Activated T-helper 2 cell treated with anti-CD3 and anti-CD28 coated beads, Interferon-gamma antibody, Interleukin-2, Interleukin-4, amounts not matched to agents 10 μg/mL and 5 μg/mL and 100 μg/mL, durations not matched to agents 14 hours and 24 hours and 36 hours (primary cell): Measurements from ENCODE around the gene USP49. TPM values are rescaled to one million over a fixed set of nuclear protein-coding genes. Genes with fewer than 3 reads are reported as not detected.
"Not testable (repeated sequence)": the region's sequence is repeated elsewhere in the genome, so short reads cannot be mapped to it uniquely, and the experiment has no call there.

ENCODE experiments used
- DNase-seq: peaks from one replicate; pipeline ENCODE4 v3.0.0; 2021; ENCODE audit warnings: low spot score
- H3K27ac Mint-ChIP-seq: one replicate; pipeline ENCODE4 v1.8.0; 2021; ENCODE audit warnings: mixed read lengths
- H3K27me3 Mint-ChIP-seq: one replicate; pipeline ENCODE4 v1.8.0; 2021; ENCODE audit warnings: low read depth, mixed read lengths
- H3K36me3 Mint-ChIP-seq: one replicate; pipeline ENCODE4 v1.8.0; 2021; ENCODE audit warnings: low read depth, mixed read lengths
- H3K4me1 Mint-ChIP-seq: one replicate; pipeline ENCODE4 v1.8.0; 2021; ENCODE audit warnings: low read depth, mixed read lengths
- H3K4me3 Mint-ChIP-seq: one replicate; pipeline ENCODE4 v1.8.0; 2021; ENCODE audit warnings: low read depth, mild to moderate bottlenecking, moderate library complexity, mixed read lengths
- H3K9me3 Mint-ChIP-seq: one replicate; pipeline ENCODE4 v1.8.0; 2021; ENCODE audit warnings: mixed read lengths
- intact Hi-C: fragments of 100-400 bp; cut with micrococcal nuclease; formaldehyde crosslinking; loops from one replicate; pipeline ENCODE4 v1.15.1; 2023
- total RNA-seq: library from RNA; stranded (reverse); gene quantifications from 2 replicates; pipeline ENCODE4 v1.2.3, GENCODE V29; 2022

Gene USP49
- total RNA-seq: 6.1 and 6.4 TPM in 2 replicates

- intact Hi-C loops: loop anchor here (1.0 to 5.0 kb wide), 5 partner anchors 26 to 149 kb away; partner anchors contain the start of genes BYSL, MED20 and TOMM6
- no peak within 1 kb of the TSS for H3K4me3 Mint-ChIP-seq
- peak within 1 kb of the TSS; percentile 88 for H3K27ac Mint-ChIP-seq
- no peaks in the 10 kb centered on the region for H3K36me3 Mint-ChIP-seq
- no peaks in the 10 kb centered on the region for H3K9me3 Mint-ChIP-seq
- DNase-seq: peak; percentile 86
- H3K4me1 Mint-ChIP-seq: peaks cover 8% of the 10 kb centered on the region
- H3K27me3 Mint-ChIP-seq: no peaks in the 10 kb centered on the region
Observed at GRCh38 chr6:41895300-41896233, at the start of gene USP49. Gene USP49 (minus strand): TSS chr6:41895375. CDS start chr6:41806983, 88,392 bp downstream.

DNA sequence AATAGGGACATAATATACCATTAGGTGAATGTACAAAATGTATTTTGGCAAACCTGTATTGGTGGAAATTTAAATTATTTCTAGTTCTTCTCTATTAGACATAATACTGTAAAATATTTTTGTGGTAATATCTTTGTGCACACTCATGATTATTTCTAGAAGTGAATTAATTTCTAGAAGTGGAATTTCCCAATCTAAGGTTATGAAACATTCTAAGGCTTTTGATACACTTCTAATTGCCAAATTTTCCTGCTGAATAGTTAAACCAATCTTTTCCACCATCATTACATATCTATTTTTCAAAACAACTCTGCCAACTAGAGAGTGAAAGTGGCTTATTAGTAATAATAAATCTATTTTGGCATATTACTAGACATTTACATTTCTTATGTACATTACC, 48.3 kb upstream of the USP49 start:
- Mint-ChIP-seq H3K9me3 (no peaks in the 10 kb centered on the region), H3K27me3 (no peaks in the 10 kb centered on the region), H3K27ac (no peak overlapping the region), H3K36me3 (peaks cover 25% of the 10 kb centered on the region), H3K4me1 (peaks cover 25% of the 10 kb centered on the region), H3K4me3 (no peak overlapping the region)
- no peak for DNase-seq
- intact Hi-C loops: no loop called here

GRCh38 chr6:41942882-41943281, 47.7 kb upstream of the USP49 start:
- Mint-ChIP-seq H3K27ac (peak overlapping the region; percentile 87), H3K36me3 (peaks cover 31% of the 10 kb centered on the region), H3K4me1 (peaks cover 31% of the 10 kb centered on the region)
- DNase-seq, intact Hi-C loops, H3K9me3 Mint-ChIP-seq, H3K4me3 Mint-ChIP-seq, H3K27me3 Mint-ChIP-seq: not testable (repeated sequence)

GRCh38 chr6:41942067-41942851, 47.1 kb upstream of the USP49 start:
- no peak for DNase-seq
- no peaks in the 10 kb centered on the region for H3K27me3 Mint-ChIP-seq
- H3K36me3 Mint-ChIP-seq: peaks cover 32% of the 10 kb centered on the region
- peaks cover 37% of the 10 kb centered on the region for H3K4me1 Mint-ChIP-seq
- intact Hi-C loops: no loop called here
- H3K4me3 Mint-ChIP-seq: peak overlapping the region; percentile 85
- no peaks in the 10 kb centered on the region for H3K9me3 Mint-ChIP-seq
- peak overlapping the region; percentile 87 for H3K27ac Mint-ChIP-seq

- intact Hi-C loops: loop anchor here (1.0 to 2.0 kb wide), 2 partner anchors 20 to 69 kb away; partner anchors contain the start of genes BYSL and MED20
- H3K27me3 Mint-ChIP-seq: no peaks in the 10 kb centered on the region
- H3K9me3 Mint-ChIP-seq: no peaks in the 10 kb centered on the region
- peaks cover 40% of the 10 kb centered on the region for H3K36me3 Mint-ChIP-seq
- peaks cover 44% of the 10 kb centered on the region for H3K4me1 Mint-ChIP-seq
- peak within 1 kb of the TSS; percentile 87 for H3K27ac Mint-ChIP-seq
- peak within 1 kb of the TSS; percentile 93 for H3K4me3 Mint-ChIP-seq
- DNase-seq: peak; percentile 87
Observed at GRCh38 chr6:41941280-41942066, 46.3 kb upstream of the USP49 start, which contains the start of gene CCND3. Gene CCND3 (minus strand): TSS chr6:41941808. CDS start chr6:41941649, 159 bp downstream.

GRCh38 chr6:41940759-41941279, 45.6 kb upstream of the USP49 start:
- Mint-ChIP-seq H3K27ac (peak overlapping the region; percentile 80), H3K36me3 (peaks cover 46% of the 10 kb centered on the region), H3K4me1 (peaks cover 51% of the 10 kb centered on the region), H3K9me3 (no peaks in the 10 kb centered on the region), H3K4me3 (peak overlapping the region; percentile 93), H3K27me3 (no peaks in the 10 kb centered on the region)
- peak; percentile 63 for DNase-seq
- intact Hi-C loops: loop anchor here (1.0 to 2.0 kb wide), 2 partner anchors 20 to 70 kb away; partner anchors contain the start of genes BYSL and MED20

DNA sequence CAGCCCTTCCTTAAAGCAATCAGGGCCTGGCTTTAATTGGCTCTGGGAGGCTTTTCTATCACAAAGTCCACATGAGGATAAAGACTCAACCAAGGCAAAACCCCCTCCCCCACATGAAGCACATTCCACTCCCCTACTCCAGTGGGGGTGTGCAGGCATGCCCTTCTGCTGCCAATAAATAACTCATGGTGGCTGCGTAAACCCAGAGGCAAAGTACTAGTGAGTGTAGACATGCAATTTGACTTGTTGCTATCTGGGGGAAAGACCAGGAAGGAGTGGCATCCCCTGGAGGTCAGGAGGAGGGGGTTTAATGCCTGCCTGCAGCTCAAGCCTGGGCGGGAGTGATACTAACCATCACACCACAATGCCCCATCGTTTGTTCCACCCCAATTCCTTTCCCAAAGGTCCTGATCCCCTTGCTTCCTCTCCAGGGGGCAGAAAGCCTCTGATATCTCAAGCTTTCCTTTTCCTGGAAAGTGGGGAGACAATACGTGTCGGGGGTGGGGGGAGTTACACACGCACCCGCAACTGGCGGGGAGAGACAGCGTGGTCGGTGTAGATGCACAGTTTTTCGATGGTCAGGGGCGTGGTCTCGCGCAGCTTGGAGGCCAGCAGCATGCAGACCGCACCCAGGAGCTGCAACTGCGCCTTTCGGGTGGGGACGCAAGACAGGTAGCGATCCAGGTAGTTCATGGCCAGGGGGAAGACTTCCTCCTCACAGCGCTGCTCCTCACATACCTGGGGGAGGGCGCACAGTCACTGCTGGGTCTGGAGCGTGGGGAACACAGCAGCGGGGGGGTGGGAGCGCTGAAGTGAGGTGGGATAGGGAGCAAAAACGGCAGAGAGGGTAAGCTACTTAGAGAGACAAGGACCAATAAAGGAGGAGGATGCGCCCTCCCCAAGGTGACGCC, 44.9 kb upstream of the USP49 start:
- H3K27ac Mint-ChIP-seq: peak overlapping the region; percentile 80
- H3K9me3 Mint-ChIP-seq: no peaks in the 10 kb centered on the region
- intact Hi-C loops: loop anchor here (2.0 kb wide), 1 partner anchor 71 kb away; no protein-coding TSS in a partner anchor
- peak; percentile 49 for DNase-seq
- no peaks in the 10 kb centered on the region for H3K27me3 Mint-ChIP-seq
- H3K36me3 Mint-ChIP-seq: peaks cover 52% of the 10 kb centered on the region
- H3K4me3 Mint-ChIP-seq: peak overlapping the region; percentile 93
- peaks cover 57% of the 10 kb centered on the region for H3K4me1 Mint-ChIP-seq

DNA sequence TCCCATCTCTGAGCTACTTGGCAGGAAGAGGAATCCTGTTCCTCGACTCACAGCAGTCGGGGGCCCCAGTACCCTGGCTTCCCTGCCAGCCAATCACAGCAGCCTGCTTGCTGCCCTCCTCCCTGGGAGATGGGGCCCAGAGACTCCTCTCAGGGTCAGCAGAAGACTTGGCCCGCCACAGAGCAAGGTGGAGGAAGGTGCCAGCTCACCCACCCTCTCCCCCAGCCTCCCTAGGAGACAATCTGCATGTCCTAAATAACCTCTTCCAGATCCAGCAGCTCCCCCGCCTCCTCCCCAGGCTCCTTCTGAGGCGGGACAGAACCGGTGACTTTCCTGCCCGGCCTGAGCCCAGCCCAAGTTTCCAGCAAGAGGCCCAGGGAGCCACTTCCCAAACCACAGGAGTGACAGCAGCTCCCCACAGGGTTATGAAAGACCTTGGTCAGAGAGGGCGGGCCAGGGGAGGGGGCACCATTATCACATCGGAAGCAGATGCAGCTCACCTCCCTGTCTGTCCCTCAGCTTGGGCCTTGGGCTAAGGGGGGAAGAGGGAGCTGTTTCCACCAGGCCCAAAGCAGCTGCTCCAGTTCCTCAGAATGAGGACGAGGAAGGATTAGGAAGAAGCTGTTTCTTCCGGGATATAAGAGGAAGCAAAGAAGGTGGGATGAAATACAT, 44.1 kb upstream of the USP49 start:
- H3K27me3 Mint-ChIP-seq: no peaks in the 10 kb centered on the region
- no peak for DNase-seq
- H3K9me3 Mint-ChIP-seq: no peaks in the 10 kb centered on the region
- H3K4me3 Mint-ChIP-seq: peak overlapping the region; percentile 93
- peaks cover 64% of the 10 kb centered on the region for H3K4me1 Mint-ChIP-seq
- intact Hi-C loops: no loop called here
- peak overlapping the region; percentile 80 for H3K27ac Mint-ChIP-seq
- peaks cover 60% of the 10 kb centered on the region for H3K36me3 Mint-ChIP-seq

DNA sequence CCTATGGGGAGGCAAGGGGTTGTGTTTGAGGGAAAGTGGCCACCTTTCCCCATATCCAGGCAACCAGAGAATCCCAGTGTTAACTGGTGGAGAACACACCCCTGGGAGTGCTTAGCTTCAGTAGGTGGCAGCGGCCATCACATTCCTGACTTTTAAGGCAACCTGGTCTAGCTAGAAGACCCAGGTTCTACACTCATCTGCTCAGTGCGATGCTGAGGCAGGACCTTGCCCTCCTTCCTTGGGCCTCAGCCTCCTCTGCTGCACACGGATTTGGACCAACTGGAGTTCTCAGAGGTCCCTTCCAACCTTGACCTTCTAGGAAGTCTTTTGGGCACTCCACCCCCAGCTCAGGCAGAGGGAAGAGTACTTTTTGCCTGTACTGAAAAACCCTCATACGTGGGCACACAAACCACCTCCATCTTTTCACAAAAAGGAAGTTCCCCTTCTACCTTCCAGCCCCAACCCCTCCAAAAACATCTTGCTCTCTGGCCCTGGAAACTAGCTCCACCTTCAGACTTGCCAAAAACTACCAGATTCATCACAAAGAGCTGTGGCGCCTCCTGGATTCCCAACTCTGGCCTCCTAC, 43.5 kb upstream of the USP49 start:
- no peaks in the 10 kb centered on the region for H3K27me3 Mint-ChIP-seq
- peaks cover 62% of the 10 kb centered on the region for H3K36me3 Mint-ChIP-seq
- no peaks in the 10 kb centered on the region for H3K9me3 Mint-ChIP-seq
- intact Hi-C loops: no loop called here
- H3K4me1 Mint-ChIP-seq: peaks cover 65% of the 10 kb centered on the region
- H3K27ac Mint-ChIP-seq: peak overlapping the region; percentile 80
- H3K4me3 Mint-ChIP-seq: peak overlapping the region; percentile 93
- DNase-seq: no peak

GRCh38 chr6:41937861-41938574, 42.8 kb upstream of the USP49 start:
- Mint-ChIP-seq H3K27ac (peak overlapping the region; percentile 80), H3K36me3 (peaks cover 66% of the 10 kb centered on the region), H3K9me3 (no peaks in the 10 kb centered on the region), H3K4me3 (peak overlapping the region; percentile 93), H3K27me3 (no peaks in the 10 kb centered on the region), H3K4me1 (peaks cover 66% of the 10 kb centered on the region)
- peak; percentile 45 for DNase-seq
- intact Hi-C loops: loop anchor here (2.0 kb wide), 3 partner anchors 33 to 91 kb away; partner anchors contain the start of gene USP49
